ENCODE measurements around the gene BICD1.

BICD1 gene

DNA sequence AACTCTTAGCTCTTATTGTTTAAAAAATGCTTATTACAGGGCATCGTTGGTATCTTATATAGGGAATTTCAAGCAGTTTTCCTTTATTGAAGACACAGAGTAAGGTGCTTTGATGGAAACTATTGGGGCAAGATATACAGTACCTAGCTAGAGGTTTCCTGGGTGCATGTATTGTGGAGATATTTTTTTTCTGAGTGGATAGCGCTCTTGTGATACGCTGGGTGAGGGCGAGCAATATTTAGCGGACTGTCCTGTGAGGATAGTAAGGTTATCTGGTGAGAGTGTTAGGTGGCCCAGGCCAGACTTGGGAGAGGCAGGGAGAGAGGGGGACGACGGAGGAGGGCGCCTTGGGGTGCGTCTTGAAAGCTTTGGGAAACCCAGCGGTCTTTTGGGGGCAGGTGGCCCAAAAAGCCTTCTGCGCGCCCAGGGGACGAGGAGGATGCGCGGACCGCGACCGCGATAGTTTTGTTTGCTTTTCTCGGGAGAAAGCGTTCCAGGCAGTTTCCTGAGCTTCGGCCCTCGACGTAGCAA is 596 bp upstream of the BICD1 start:
- Histone ChIP-seq H3F3A (ENCODE audit: control insufficient read depth, insufficient read depth) (0 out of 2 replicates have a peak, but pooled peaks cover 2% of the 10 kb centered on the region), H3K27ac (ENCODE audit: low read depth, low read length) (peak overlapping the region; percentile 83), H3K36me3 (ENCODE audit: control insufficient read depth, low read length) (peaks cover 35% of the 10 kb centered on the region), H3K4me2 (ENCODE audit: low read length) (peak overlapping the region; percentile 71), H4K20me1 (ENCODE audit: control insufficient read depth, insufficient read depth, low read depth, low read length) (0 out of 2 replicates have a peak, but pooled peaks cover 4% of the 10 kb centered on the region), H3K9me3 (ENCODE audit: control insufficient read depth, insufficient read depth, low read length) (no peaks in the 10 kb centered on the region), H3K4me1 (ENCODE audit: control insufficient read depth, low read length) (peaks cover 24% of the 10 kb centered on the region), H3K27me3 (ENCODE audit: control insufficient read depth, low read length) (no peaks in the 10 kb centered on the region), H3K9me2 (replicated peaks; ENCODE audit: control insufficient read depth, low read length) (no peaks in the 10 kb centered on the region), H3K79me2 (ENCODE audit: control insufficient read depth, low read length) (peaks cover 51% of the 10 kb centered on the region), H3K4me3 (ENCODE audit: low read length) (peak overlapping the region; percentile 97)
- TF ChIP-seq, protein P1, sequence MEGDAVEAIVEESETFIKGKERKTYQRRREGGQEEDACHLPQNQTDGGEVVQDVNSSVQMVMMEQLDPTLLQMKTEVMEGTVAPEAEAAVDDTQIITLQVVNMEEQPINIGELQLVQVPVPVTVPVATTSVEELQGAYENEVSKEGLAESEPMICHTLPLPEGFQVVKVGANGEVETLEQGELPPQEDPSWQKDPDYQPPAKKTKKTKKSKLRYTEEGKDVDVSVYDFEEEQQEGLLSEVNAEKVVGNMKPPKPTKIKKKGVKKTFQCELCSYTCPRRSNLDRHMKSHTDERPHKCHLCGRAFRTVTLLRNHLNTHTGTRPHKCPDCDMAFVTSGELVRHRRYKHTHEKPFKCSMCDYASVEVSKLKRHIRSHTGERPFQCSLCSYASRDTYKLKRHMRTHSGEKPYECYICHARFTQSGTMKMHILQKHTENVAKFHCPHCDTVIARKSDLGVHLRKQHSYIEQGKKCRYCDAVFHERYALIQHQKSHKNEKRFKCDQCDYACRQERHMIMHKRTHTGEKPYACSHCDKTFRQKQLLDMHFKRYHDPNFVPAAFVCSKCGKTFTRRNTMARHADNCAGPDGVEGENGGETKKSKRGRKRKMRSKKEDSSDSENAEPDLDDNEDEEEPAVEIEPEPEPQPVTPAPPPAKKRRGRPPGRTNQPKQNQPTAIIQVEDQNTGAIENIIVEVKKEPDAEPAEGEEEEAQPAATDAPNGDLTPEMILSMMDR (IDR thresholded peaks at IDR 0.05; ENCODE audit: low read depth, low read length, poor library complexity, severe bottlenecking), result no peak
- TF ChIP-seq EZH2phosphoT487 (IDR thresholded peaks at IDR 0.05; ENCODE audit: borderline replicate concordance, low read length), result no peak

DNA sequence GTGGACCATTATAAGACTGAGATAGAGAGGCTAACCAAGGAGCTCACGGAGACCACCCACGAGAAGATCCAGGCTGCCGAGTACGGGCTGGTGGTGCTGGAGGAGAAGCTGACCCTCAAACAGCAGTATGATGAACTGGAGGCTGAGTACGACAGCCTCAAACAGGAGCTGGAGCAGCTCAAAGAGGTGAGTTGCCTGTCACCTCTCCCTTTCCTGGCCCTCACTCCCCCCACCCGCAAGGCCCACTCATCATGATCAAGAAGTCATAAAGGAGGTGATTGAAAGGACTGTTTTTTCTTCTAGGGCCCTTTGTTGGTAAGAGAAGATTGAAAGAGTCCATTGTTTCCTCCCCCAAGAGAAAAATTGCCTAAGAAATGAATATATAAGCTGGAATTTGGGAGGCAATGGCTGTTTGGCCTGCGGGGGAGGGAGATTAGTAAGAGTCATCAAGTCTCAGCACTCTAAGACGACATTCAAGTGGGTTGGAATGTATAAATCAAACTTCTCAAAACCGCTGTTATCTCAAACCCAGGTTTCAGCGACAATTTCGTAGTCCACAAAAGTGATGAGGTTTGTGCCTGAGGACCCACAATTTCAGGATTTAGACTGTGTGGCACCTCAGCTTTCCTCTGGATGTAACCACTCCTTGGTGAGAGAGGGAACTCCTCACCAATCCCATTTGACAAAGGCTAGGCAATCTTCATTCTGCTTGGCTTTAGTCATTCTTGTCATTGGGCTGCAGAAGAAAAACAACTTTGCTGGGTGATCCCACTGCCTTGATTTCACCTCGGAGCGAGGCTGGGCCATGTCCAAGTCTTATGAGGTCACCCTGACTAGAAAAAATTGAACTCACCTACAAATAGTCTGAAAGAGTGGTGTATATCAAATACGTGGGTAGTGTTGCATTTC is 966 bp downstream of the BICD1 start:
- H3K27ac ChIP-seq (ENCODE audit: low read depth, low read length), result peak overlapping the region; percentile 83
- 0 out of 2 replicates have a peak, but pooled peaks cover 4% of the 10 kb centered on the region for H4K20me1 ChIP-seq (ENCODE audit: control insufficient read depth, insufficient read depth, low read depth, low read length)
- peaks cover 47% of the 10 kb centered on the region for H3K36me3 ChIP-seq (ENCODE audit: control insufficient read depth, low read length)
- no peaks in the 10 kb centered on the region for H3K9me3 ChIP-seq (ENCODE audit: control insufficient read depth, insufficient read depth, low read length)
- H3F3A ChIP-seq (ENCODE audit: control insufficient read depth, insufficient read depth), result 0 out of 2 replicates have a peak, but pooled peaks cover 2% of the 10 kb centered on the region
- peaks cover 34% of the 10 kb centered on the region for H3K4me1 ChIP-seq (ENCODE audit: control insufficient read depth, low read length)
- peak overlapping the region; percentile 71 for H3K4me2 ChIP-seq (ENCODE audit: low read length)
- no peaks in the 10 kb centered on the region for H3K9me2 ChIP-seq (replicated peaks; ENCODE audit: control insufficient read depth, low read length)
- H3K27me3 ChIP-seq (ENCODE audit: control insufficient read depth, low read length), result no peaks in the 10 kb centered on the region
- peak overlapping the region; percentile 97 for H3K4me3 ChIP-seq (ENCODE audit: low read length)
- no peak for TF ChIP-seq EZH2phosphoT487 (IDR thresholded peaks at IDR 0.05; ENCODE audit: borderline replicate concordance, low read length)
- TF ChIP-seq, protein P1 (IDR thresholded peaks at IDR 0.05; ENCODE audit: low read depth, low read length, poor library complexity, severe bottlenecking), result no peak
- H3K79me2 ChIP-seq (ENCODE audit: control insufficient read depth, low read length), result peaks cover 66% of the 10 kb centered on the region

DNA sequence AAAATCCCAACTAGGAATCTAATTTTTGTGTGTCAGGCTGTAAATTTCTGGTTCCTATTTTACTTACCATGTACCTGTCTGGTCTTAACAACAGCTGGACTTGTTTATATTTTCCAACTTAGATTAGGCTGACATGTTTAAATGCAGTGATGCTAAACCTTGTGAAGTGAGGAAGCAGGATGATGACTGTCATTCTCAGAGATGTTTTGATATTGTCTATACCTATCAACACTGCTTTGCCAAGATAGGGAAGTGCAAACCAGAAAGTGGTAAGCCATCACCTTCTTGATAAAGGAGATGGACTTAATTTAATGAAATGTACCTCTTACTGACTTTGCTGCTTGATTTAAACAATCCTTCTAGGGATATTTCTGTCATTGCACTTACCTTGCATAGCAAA is 2.1 kb downstream of the BICD1 start:
- Histone ChIP-seq H3K9me3 (ENCODE audit: control insufficient read depth, insufficient read depth, low read length) (no peaks in the 10 kb centered on the region), H3K27ac (ENCODE audit: low read depth, low read length) (peak overlapping the region; percentile 83), H4K20me1 (ENCODE audit: control insufficient read depth, insufficient read depth, low read depth, low read length) (0 out of 2 replicates have a peak, but pooled peaks cover 4% of the 10 kb centered on the region), H3K27me3 (ENCODE audit: control insufficient read depth, low read length) (no peaks in the 10 kb centered on the region), H3K79me2 (ENCODE audit: control insufficient read depth, low read length) (peaks cover 78% of the 10 kb centered on the region), H3K4me3 (ENCODE audit: low read length) (peak overlapping the region; percentile 97), H3K4me1 (ENCODE audit: control insufficient read depth, low read length) (peaks cover 46% of the 10 kb centered on the region), H3K36me3 (ENCODE audit: control insufficient read depth, low read length) (peaks cover 55% of the 10 kb centered on the region), H3K9me2 (replicated peaks; ENCODE audit: control insufficient read depth, low read length) (no peaks in the 10 kb centered on the region), H3K4me2 (ENCODE audit: low read length) (peak overlapping the region; percentile 71), H3F3A (ENCODE audit: control insufficient read depth, insufficient read depth) (0 out of 2 replicates have a peak, but pooled peaks cover 2% of the 10 kb centered on the region)
- TF ChIP-seq, protein P1 (IDR thresholded peaks at IDR 0.05; ENCODE audit: low read depth, low read length, poor library complexity, severe bottlenecking), result no peak
- TF ChIP-seq EZH2phosphoT487 (IDR thresholded peaks at IDR 0.05; ENCODE audit: borderline replicate concordance, low read length), result no peak

Data from DOHH2 (cell line).